Measurements from ENCODE around the gene CRACR2B. TPM values are rescaled to one million over a fixed set of nuclear protein-coding genes. Genes with fewer than 3 reads are reported as not detected.

Gene CRACR2B
- total RNA-seq, 1 donor from 2014 or later, result 34.3 TPM

- DNase-seq (no peak), ATAC-seq (no peak)
- Histone ChIP-seq H3K27me3 (no peaks in the 10 kb centered on the region), H3K9me3 (no peaks in the 10 kb centered on the region), H3K4me3 (no peak overlapping the region), H3K4me1 (no peaks in the 10 kb centered on the region), H3K27ac (no peak overlapping the region), H3K36me3 (no peaks in the 10 kb centered on the region)
- TF ChIP-seq CTCF (IDR thresholded peaks at IDR 0.05), result no peak
- intact Hi-C loops (cut with DNase I), result no loop called here
Measured at GRCh38 chr11:786235-787083, 41.3 kb upstream of the CRACR2B start.

- Histone ChIP-seq H3K4me1 (no peaks in the 10 kb centered on the region), H3K4me3 (no peak overlapping the region), H3K9me3 (no peaks in the 10 kb centered on the region), H3K27me3 (no peaks in the 10 kb centered on the region), H3K27ac (no peak overlapping the region), H3K36me3 (peaks cover 6% of the 10 kb centered on the region)
- ATAC-seq, result no peak
- intact Hi-C loops (cut with DNase I), result no loop called here
- TF ChIP-seq CTCF (IDR thresholded peaks at IDR 0.05), result no peak
- no peak for DNase-seq
Measured at GRCh38 chr11:787084-787675, 40.5 kb upstream of the CRACR2B start.

- Histone ChIP-seq H3K27ac (no peak overlapping the region), H3K9me3 (no peaks in the 10 kb centered on the region), H3K4me3 (no peak overlapping the region), H3K27me3 (no peaks in the 10 kb centered on the region), H3K36me3 (peaks cover 7% of the 10 kb centered on the region), H3K4me1 (no peaks in the 10 kb centered on the region)
- intact Hi-C loops (cut with DNase I), result no loop called here
- no peak for TF ChIP-seq CTCF (IDR thresholded peaks at IDR 0.05)
- ATAC-seq (no peak), DNase-seq (no peak)
Measured at GRCh38 chr11:788009-788640, 39.6 kb upstream of the CRACR2B start.

GRCh38 chr11:788953-789940 lies 38.5 kb upstream of the CRACR2B start:
- Histone ChIP-seq H3K4me3 (no peak overlapping the region), H3K27me3 (no peaks in the 10 kb centered on the region), H3K4me1 (no peaks in the 10 kb centered on the region), H3K36me3 (peaks cover 7% of the 10 kb centered on the region), H3K9me3 (no peaks in the 10 kb centered on the region), H3K27ac (no peak overlapping the region)
- intact Hi-C loops (cut with DNase I), result no loop called here
- TF ChIP-seq CTCF (IDR thresholded peaks at IDR 0.05), result no peak
- DNase-seq (no peak), ATAC-seq (no peak)

- no peak within 1 kb of the TSS for H3K4me3 ChIP-seq
- H3K9me3 ChIP-seq, result no peaks in the 10 kb centered on the region
- ATAC-seq (peak; percentile 9), DNase-seq (no peak)
- no peaks in the 10 kb centered on the region for H3K27me3 ChIP-seq
- H3K4me1 ChIP-seq, result peaks cover under 1% of the 10 kb centered on the region
- intact Hi-C loops (cut with DNase I), result no loop called here
- H3K27ac ChIP-seq, result no peak within 1 kb of the TSS
- peaks cover 7% of the 10 kb centered on the region for H3K36me3 ChIP-seq
- no peak for TF ChIP-seq CTCF (IDR thresholded peaks at IDR 0.05)
Measured at GRCh38 chr11:789943-790342, 37.8 kb upstream of the CRACR2B start, which contains the start of gene CEND1. TSS of gene CEND1 (minus strand) at chr11:790090. CDS start at chr11:788576, 1,514 bp downstream.
